K562 (cell line): ENCODE results near the gene TMEM87B.
A peak's percentile ranks its signal among the peaks of the same experiment; 100 is the strongest.

Experiments
- CTCF ChIP-seq, 3 experiments: IDR thresholded peaks in 2 of 3; conservative IDR thresholded peaks in 1 of 3; 2 replicates each; pipeline ENCODE4 v1.5.1; 2011 to 2012; ENCODE audit warnings: low read length in 3 of 3, mild to moderate bottlenecking in 3 of 3, control low read depth in 2 of 3, improper control_type of control experiment in 1 of 3, inconsistent platforms in 1 of 3, low read depth in 1 of 3, mixed read lengths in 1 of 3, moderate library complexity in 1 of 3; ENCODE audit not compliant: insufficient read depth in 2 of 3
- ESRRA ChIP-seq: fragments of 450-650 bp; IDR thresholded peaks from 2 replicates; pipeline ENCODE4 v1.6.1; 2014; ENCODE audit warnings: low read depth, mild to moderate bottlenecking, moderate library complexity, borderline replicate concordance
- FOXJ3 ChIP-seq: sonication (generic); formaldehyde crosslinking; IDR thresholded peaks from 2 replicates; pipeline ENCODE4 v1.4.0; 2020; ENCODE audit warnings: mild to moderate bottlenecking, missing genetic modification reagents
- GTF2F1 ChIP-seq: IDR thresholded peaks from 2 replicates; pipeline ENCODE4 v1.6.1; 2011; ENCODE audit warnings: low read depth, low read length, improper control_type of control experiment
- JUNB ChIP-seq: fragments of 450-650 bp; formaldehyde crosslinking; conservative IDR thresholded peaks from 2 replicates; pipeline ENCODE4 v1.4.0; 2020; ENCODE audit warnings: mild to moderate bottlenecking
- JUND ChIP-seq, 2 experiments: IDR thresholded peaks; 2 replicates in 1 of 2; 3 replicates in 1 of 2; pipeline ENCODE4 v1.6.1; 2011; ENCODE audit warnings: borderline replicate concordance in 2 of 2, low read depth in 2 of 2, low read length in 2 of 2, improper control_type of control experiment in 1 of 2, missing biosample characterization in 1 of 2, missing genetic modification characterization in 1 of 2, missing genetic modification reagents in 1 of 2
- MEIS2 ChIP-seq: fragments of 450-650 bp; IDR thresholded peaks from 2 replicates; pipeline ENCODE4 v1.6.1; 2014; ENCODE audit warnings: mild to moderate bottlenecking; ENCODE audit not compliant: partially characterized antibody
- MNT ChIP-seq, 2 experiments: fragments of 450-650 bp; conservative IDR thresholded peaks; 2 replicates each; pipeline ENCODE4 v1.6.1; 2017; ENCODE audit warnings: mild to moderate bottlenecking in 2 of 2, moderate library complexity in 2 of 2
- PHF8 ChIP-seq: fragments of 200-600 bp; sonication (generic); IDR thresholded peaks from 2 replicates; pipeline ENCODE4 v1.6.1; 2012; ENCODE audit warnings: mixed run types, mild to moderate bottlenecking, inconsistent platforms, low read length, moderate library complexity, borderline replicate concordance
- POLR2A ChIP-seq: fragments of 450-650 bp; conservative IDR thresholded peaks from 2 replicates; pipeline ENCODE4 v1.6.1; 2016
- SFPQ ChIP-seq: fragments of 200-400 bp; formaldehyde crosslinking; IDR thresholded peaks from 2 replicates; pipeline ENCODE4 v1.6.1; 2017; ENCODE audit warnings: mild to moderate bottlenecking, low read depth, low read length, moderate library complexity
- SMAD1 ChIP-seq: fragments of 150-350 bp; IDR thresholded peaks from 2 replicates; pipeline ENCODE4 v1.6.1; 2014; ENCODE audit warnings: low read length, low read depth; ENCODE audit not compliant: partially characterized antibody
- SMARCC2 ChIP-seq: fragments of 450-650 bp; IDR thresholded peaks from 2 replicates; pipeline ENCODE4 v1.6.1; 2017; ENCODE audit warnings: antibody characterized with exemption, moderate library complexity, mild to moderate bottlenecking, low read depth
- ZNF124 ChIP-seq: sonication (generic); formaldehyde crosslinking; IDR thresholded peaks from 2 replicates; pipeline ENCODE4 v1.8.1; 2022; ENCODE audit warnings: missing genetic modification reagents

GRCh38 chr2:112047537-112048235, 7.4 kb upstream of the TMEM87B start:
- TF ChIP-seq POLR2A (no peak), MEIS2 (no peak), CTCF (IDR thresholded peaks at IDR 0.05 in 2 of 3, conservative IDR thresholded peaks at IDR 0.05 in 1 of 3; ENCODE audit: insufficient read depth in 2 of 3, low read depth in 1 of 3, low read length in 3 of 3) (no peak), SMARCC2 (no peak), ESRRA (no peak), JUND (IDR thresholded peaks at IDR 0.05; ENCODE audit: borderline replicate concordance, low read depth, low read length) (peak; percentile 68; the same call in 1 of the 2 replicates), JUND (tag; IDR thresholded peaks at IDR 0.05; ENCODE audit: borderline replicate concordance, low read depth, low read length) (0 out of 3 replicates have a peak, but pooled peaks have one; percentile 45), ZNF124 (CRISPR knock-in tag) (no peak), SFPQ (no peak), JUNB (CRISPR knock-in tag) (no peak), GTF2F1 (no peak), FOXJ3 (no peak), PHF8 (no peak), MNT (conservative IDR thresholded peaks at IDR 0.05) (0 out of 4 replicates have a peak, but pooled peaks of 1 of the 2 experiments have one; percentile 27), SMAD1 (no peak)
